Psoas muscle (tissue), 8 donors: ENCODE results near the gene HS6ST3. TPM values are rescaled to one million over a fixed set of nuclear protein-coding genes. Genes with fewer than 3 reads are reported as not detected.

Experiments used
- ATAC-seq, 4 donors: fragments of 200-7000 bp; cut with Tn5 transposase; one replicate each; pipeline ENCODE4 v1.9.1; 2020; ENCODE audit warnings: moderate library complexity in 3 of 4, mild to moderate bottlenecking in 2 of 4
- DNase-seq, 2 donors: peaks; one replicate each; pipeline ENCODE4 v3.0.0-alpha.2; 2020
- H3K27ac ChIP-seq: fragments of 200-600 bp; one replicate; pipeline ENCODE4 v1.8.0; 2022
- H3K27me3 ChIP-seq, 3 donors: fragments of 200-600 bp in 1 of 3; one replicate each; pipeline versions ENCODE4 v1.6.1 to v1.8.0; 2013 to 2022; ENCODE audit warnings: low read length in 2 of 3, mild to moderate bottlenecking in 2 of 3, moderate library complexity in 1 of 3; ENCODE audit not compliant: insufficient read depth in 3 of 3
- H3K36me3 ChIP-seq, 2 donors: fragments of 200-600 bp in 1 of 2; one replicate each; pipeline versions ENCODE4 v1.6.1 to v1.8.0; 2013 to 2022; ENCODE audit warnings: low read depth in 1 of 2, mild to moderate bottlenecking in 1 of 2, moderate library complexity in 1 of 2; ENCODE audit not compliant: insufficient read depth in 1 of 2
- H3K4me1 ChIP-seq: fragments of 200-600 bp; one replicate; pipeline ENCODE4 v1.8.0; 2022
- H3K4me3 ChIP-seq: fragments of 200-600 bp; one replicate; pipeline ENCODE4 v1.8.0; 2022; ENCODE audit warnings: mild to moderate bottlenecking
- H3K9me3 ChIP-seq: fragments of 200-600 bp; one replicate; pipeline ENCODE4 v1.8.0; 2022
- CTCF ChIP-seq: fragments of 200-600 bp; IDR thresholded peaks from one replicate; pipeline ENCODE4 v1.8.0; 2022; ENCODE audit warnings: antibody characterized with exemption
- WGBS, 3 donors: extraction: QIAGEN DNeasy Blood & Tissue Kit; methylation state at CpG; one replicate each; pipeline versions ENCODE4 v1.1.6 to v1.1.7; 2013; 5-methylcytosine and 5-hydroxymethylcytosine counted together
- intact Hi-C, 2 donors: fragments of 100-400 bp; cut with DNase I; formaldehyde crosslinking; loops; one replicate each; pipeline versions ENCODE4 v1.11.0 to v1.14.2; 2022
- polyA plus RNA-seq, 3 donors: library from polyadenylated mRNA; stranded (reverse); fragments of 200-250 nt; gene quantifications; one replicate each; pipeline ENCODE4 v1.2.3, GENCODE V29; 2013
- total RNA-seq, 4 donors: library from RNA; stranded (reverse); fragmentation: NEBNext Ultra II Directional in 2 of 4; extraction: Animal tissue kit (Norgen Biotek cat#: 25700) in 2 of 4; gene quantifications; one replicate each; pipeline versions ENCODE4 v1.2.1 to v1.2.4, GENCODE V29; 2021 to 2023
- donor health status: healthy with polysubstance abuse.
- donor health status: DM: no; HTN: no; CAD: no; lungs with moderate emphysema.
- donor health status: Bipolar disorder and iron deficiency.
- donor health status: healthy.
- donor health status: DM: yes; HTN: yes; CAD: no.
- donor health status: DM: no; HTN: no; CAD: no.
- donor health status: DM: no; HTN: no; CAD: no.
- donor health status: DM: yes; HTN: yes; CAD: no.

HS6ST3 gene
- total and polyA plus RNA-seq, 7 donors, result 0.01 to 0.58 (median 0.10) TPM

DNA sequence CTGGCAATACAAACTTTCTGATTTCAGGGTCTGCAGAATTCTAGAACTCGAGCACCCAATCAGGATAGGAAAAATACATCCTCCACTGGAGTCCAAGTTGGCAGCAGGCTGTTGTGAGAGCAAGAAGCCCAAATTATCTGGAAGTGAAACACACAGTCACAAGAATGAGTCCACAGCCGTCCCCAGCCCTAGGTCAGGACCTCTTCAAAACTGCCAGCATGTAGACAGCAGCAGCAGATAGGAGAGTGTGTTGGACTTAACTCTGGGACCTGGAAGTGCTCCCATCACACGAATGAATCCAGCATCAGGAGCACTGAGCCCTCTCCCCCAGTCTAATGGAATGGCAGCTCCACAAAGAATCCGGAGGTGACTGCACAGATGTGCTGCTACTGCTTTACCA is 483.7 kb downstream of the HS6ST3 start:
- no peak for ATAC-seq
- Histone ChIP-seq H3K4me1 (no peaks in the 10 kb centered on the region), H3K27me3 (no peaks in the 10 kb centered on the region), H3K36me3 (no peaks in the 10 kb centered on the region), H3K27ac (no peak overlapping the region), H3K9me3 (no peaks in the 10 kb centered on the region), H3K4me3 (no peak overlapping the region)
- intact Hi-C loops, result no loop called here
- WGBS, 3 donors, result 60 to 61% (median 61%) methylated on average over 4 of the region's 4 CpGs
- DNase-seq, result no peak
- no peak for TF ChIP-seq CTCF

DNA sequence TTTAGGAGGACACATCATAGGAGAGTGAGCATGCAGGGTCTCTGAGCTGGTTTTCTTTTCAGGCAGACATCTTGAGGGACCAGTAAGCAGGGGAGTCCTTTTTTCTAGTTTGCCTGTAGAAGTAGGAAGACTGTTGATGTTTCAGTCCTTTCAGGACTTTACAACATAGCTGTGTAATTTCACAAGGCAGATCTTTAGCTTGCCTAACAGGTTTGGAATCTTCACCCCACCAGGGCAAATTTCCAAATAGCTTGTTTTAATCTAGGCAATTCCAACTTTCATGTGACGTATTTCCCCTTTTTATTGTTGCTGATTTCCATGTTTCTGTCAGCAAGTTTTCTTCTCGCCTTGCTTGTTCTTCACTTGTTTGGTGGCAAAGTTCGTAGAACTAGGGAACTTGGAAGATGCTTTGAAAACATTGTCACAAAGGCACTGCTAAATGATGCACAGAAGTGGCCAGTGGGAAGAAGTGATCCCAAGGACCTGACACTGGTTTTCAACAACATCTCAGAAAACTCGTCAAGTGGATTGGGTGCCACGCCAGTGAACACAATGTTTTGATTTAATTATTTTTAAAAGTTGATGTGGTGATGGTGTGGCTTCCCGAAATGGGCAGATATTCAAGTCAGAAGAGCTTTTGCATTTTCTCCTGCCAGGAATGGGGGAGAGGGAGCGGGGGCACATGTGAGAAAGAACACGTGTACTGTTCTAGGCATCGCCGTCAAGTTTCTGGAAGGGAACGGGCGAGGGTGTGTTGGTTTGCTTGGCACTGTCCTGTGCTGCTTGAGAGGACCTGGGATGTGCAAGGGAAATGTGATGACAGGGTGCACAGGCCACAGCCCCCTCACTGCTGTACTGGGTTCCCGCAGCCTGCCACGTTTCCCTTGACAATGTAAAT is 485.8 kb downstream of the HS6ST3 start:
- Histone ChIP-seq H3K9me3 (no peaks in the 10 kb centered on the region), H3K36me3 (no peaks in the 10 kb centered on the region), H3K4me3 (no peak overlapping the region), H3K27ac (no peak overlapping the region), H3K4me1 (no peaks in the 10 kb centered on the region), H3K27me3 (no peaks in the 10 kb centered on the region)
- intact Hi-C loops, result no loop called here
- no peak for TF ChIP-seq CTCF
- whole genome bisulfite sequencing, 3 donors, result 76 to 82% (median 77%) methylated on average over 14 of the region's 14 CpGs
- DNase-seq, result no peak
- ATAC-seq, result no peak

- intact Hi-C loops, result no loop called here
- TF ChIP-seq CTCF, result no peak
- H3K4me3 ChIP-seq, result no peak overlapping the region
- no peaks in the 10 kb centered on the region for H3K9me3 ChIP-seq
- no peaks in the 10 kb centered on the region for H3K36me3 ChIP-seq
- no peak for DNase-seq
- no peak for ATAC-seq
- H3K27ac ChIP-seq, result no peak overlapping the region
- H3K4me1 ChIP-seq, result no peaks in the 10 kb centered on the region
- no peaks in the 10 kb centered on the region for H3K27me3 ChIP-seq
Measured at GRCh38 chr13:96581741-96582140, 491.8 kb downstream of the HS6ST3 start.

- Histone ChIP-seq H3K9me3 (no peaks in the 10 kb centered on the region), H3K27me3 (no peaks in the 10 kb centered on the region), H3K4me1 (no peaks in the 10 kb centered on the region), H3K36me3 (no peaks in the 10 kb centered on the region), H3K4me3 (no peak overlapping the region), H3K27ac (no peak overlapping the region)
- no peak for DNase-seq
- intact Hi-C loops, result no loop called here
- TF ChIP-seq CTCF, result no peak
- ATAC-seq, result no peak
- WGBS, 3 donors, result 61 to 74% (median 70%) methylated on average over 1 of the region's 1 CpG
Measured at GRCh38 chr13:96615252-96615651, 525.3 kb downstream of the HS6ST3 start.

GRCh38 chr13:96617528-96617927 is 527.6 kb downstream of the HS6ST3 start:
- no peak for ATAC-seq

More at GRCh38 chr13:96617528-96617927, 527.6 kb downstream of the HS6ST3 start:
- Histone ChIP-seq H3K27me3 (no peaks in the 10 kb centered on the region), H3K36me3 (no peaks in the 10 kb centered on the region), H3K9me3 (no peaks in the 10 kb centered on the region), H3K27ac (no peak overlapping the region), H3K4me3 (no peak overlapping the region), H3K4me1 (no peaks in the 10 kb centered on the region)
- intact Hi-C loops, result no loop called here
- no peak for DNase-seq
- WGBS, 3 donors, result 57 to 64% (median 63%) methylated on average over 2 of the region's 2 CpGs
- no peak for TF ChIP-seq CTCF
